ENCODE data around the gene GSDME.

GSDME gene

DNA sequence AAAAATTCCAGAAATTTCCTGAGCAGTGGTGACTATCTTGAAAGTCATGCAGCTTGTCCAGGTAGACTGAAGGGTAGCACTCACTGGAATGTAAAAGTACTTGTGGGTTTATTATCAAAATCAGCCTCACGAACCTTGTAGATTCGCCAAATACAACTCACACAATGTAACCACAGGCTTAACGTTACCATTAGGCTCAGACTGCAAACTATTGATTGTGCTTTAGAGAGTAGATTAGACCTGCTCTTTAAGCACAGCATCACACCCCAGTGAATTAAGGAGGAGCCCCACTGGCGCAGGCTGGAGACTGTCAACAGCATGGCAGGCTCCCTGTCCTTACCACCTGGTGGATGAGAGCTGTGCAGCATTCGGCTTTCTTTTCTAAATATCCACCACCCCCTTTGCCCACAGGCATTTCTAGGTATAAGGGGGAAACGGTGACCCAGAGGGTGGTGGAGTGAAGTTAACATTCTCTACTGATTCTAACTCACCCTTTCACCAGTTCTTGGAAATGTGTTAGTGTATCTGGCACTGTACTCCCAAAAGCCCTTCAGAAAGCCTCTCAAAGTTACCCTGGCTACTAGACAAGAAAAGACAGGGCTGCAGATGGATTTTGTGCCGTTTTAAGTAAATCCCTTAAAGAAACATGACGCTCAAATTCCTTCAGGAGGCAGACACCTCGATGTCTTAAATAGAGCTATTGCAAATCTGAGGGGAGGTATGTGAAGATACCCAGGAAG, 56.6 kb downstream of the GSDME start:
- DNase-seq (ENCODE audit: low read depth) = no peak
- TF ChIP-seq, protein P1, sequence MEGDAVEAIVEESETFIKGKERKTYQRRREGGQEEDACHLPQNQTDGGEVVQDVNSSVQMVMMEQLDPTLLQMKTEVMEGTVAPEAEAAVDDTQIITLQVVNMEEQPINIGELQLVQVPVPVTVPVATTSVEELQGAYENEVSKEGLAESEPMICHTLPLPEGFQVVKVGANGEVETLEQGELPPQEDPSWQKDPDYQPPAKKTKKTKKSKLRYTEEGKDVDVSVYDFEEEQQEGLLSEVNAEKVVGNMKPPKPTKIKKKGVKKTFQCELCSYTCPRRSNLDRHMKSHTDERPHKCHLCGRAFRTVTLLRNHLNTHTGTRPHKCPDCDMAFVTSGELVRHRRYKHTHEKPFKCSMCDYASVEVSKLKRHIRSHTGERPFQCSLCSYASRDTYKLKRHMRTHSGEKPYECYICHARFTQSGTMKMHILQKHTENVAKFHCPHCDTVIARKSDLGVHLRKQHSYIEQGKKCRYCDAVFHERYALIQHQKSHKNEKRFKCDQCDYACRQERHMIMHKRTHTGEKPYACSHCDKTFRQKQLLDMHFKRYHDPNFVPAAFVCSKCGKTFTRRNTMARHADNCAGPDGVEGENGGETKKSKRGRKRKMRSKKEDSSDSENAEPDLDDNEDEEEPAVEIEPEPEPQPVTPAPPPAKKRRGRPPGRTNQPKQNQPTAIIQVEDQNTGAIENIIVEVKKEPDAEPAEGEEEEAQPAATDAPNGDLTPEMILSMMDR (IDR thresholded peaks at IDR 0.05; ENCODE audit: low read length, missing control alignments) = no peak
- no peak overlapping the region for H3K4me3 ChIP-seq (replicated peaks; ENCODE audit: low read depth, low read length)

DNA sequence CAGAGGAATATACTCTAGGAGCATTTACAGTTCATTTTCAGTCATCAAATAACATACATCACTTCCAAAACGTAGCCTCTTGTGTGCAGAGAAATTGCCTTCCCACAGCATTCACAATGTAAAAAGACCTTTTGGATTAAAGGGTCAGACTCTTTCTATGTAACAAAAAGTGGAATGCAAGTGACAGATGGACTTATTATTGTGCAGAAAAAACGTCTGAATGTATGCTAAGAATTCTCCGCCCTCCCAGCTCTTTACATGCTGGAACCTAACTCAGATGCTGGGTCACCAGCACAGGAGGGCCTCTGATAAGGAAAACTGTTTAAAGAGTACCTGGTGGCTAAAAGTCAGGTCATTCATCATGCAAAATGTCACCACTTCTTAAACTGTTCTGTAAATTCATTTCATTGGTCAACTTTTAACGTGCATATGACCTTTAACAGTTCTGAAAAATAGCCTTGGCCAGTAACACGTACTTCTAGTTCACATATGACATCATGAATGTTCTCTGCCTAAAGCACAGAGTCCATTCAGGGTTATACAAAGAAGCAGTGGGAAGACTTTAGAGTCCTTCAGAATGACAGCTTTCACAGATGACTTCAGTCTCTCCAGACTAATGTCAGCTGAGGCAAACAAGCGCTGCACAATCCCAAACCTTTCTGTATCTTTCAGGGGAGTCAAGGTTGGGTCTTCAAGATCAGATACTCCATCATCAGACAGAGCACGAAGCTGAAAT, 58.6 kb downstream of the GSDME start:
- no peak overlapping the region for H3K4me3 ChIP-seq (replicated peaks; ENCODE audit: low read depth, low read length)
- TF ChIP-seq, protein P1 (IDR thresholded peaks at IDR 0.05; ENCODE audit: low read length, missing control alignments) = no peak
- no peak for DNase-seq (ENCODE audit: low read depth)

DNA sequence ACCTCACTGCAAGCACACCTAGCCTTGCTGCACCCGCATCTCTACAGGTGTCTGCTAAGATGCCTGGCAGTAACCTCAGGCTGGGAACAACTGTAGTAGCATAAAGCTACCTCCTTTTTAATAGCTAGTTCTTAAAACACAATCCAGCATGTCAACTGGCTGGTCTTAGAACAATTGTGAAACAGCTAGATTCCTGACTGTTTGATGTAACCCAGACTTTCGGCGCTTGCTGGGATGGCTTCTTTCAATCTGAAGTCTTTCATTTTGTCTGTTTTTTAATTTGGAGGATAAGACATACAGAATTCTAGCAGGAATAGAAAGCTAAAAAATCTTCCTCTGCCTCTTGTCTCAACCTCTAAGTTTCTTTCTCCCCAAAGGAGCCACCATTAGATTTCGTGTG, 59.8 kb downstream of the GSDME start:
- TF ChIP-seq, protein P1 (IDR thresholded peaks at IDR 0.05; ENCODE audit: low read length, missing control alignments) = no peak
- H3K4me3 ChIP-seq (replicated peaks; ENCODE audit: low read depth, low read length) = no peak overlapping the region
- DNase-seq (ENCODE audit: low read depth) = peak; percentile 49

DNA sequence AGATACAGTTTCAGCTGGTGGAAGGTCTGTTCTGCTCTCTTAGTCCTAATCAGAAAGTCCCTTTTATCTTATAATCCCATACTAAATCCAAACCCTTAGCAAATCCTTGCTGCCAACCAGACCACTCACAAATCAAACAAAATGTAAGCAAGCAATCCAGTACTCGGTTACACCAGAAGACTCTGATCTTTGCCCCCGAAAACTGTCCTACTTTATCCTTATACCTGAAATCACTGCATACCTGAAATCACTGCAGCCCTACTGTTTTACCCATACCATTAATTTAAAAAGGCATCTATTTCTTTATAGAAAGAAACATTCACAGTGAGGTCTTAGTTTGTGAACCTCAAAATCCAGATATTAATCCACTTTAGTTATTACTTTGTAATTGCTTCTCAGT, 64.7 kb downstream of the GSDME start:
- TF ChIP-seq, protein P1 (IDR thresholded peaks at IDR 0.05; ENCODE audit: low read length, missing control alignments) = no peak
- DNase-seq (ENCODE audit: low read depth) = no peak
- H3K4me3 ChIP-seq (replicated peaks; ENCODE audit: low read depth, low read length) = no peak overlapping the region

DNA sequence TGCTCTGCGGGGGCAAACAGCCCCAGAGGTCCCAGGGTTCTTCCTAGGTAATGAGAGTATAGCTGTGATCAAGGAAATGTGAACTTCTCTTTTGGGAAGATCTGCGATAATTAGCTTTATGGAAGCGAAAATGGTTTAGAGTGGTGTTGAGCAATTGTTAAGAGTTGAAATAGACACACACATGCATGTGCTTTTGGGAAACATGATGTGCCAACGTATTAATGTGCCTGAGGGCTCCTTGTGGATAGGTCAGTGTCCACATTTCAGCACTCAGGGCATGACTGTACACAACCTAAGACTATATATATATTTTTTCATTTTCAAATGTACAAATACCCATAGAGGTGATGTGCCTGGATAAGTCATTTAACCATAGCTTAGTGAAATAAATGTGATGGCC, 67.0 kb downstream of the GSDME start:
- TF ChIP-seq, protein P1 (IDR thresholded peaks at IDR 0.05; ENCODE audit: low read length, missing control alignments) = no peak
- no peak overlapping the region for H3K4me3 ChIP-seq (replicated peaks; ENCODE audit: low read depth, low read length)
- DNase-seq (ENCODE audit: low read depth) = no peak

DNA sequence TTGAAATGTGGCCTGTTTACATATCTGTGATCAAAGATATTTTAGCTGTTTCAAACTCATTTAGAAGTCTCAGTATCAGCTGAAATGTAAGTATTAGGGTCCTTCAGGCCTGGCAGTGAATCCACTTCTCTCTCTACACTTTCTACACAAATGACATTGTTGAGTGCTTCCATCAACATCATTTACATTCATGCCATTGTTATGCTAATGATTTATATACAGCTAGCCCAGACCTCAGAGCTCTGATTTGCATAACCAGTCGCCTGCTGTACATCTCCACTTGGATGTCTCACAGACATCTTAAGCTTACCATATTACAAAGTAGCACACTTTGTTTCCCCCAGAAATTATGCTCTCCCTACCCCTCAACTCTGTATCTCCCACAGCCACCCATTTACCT, 71.6 kb downstream of the GSDME start:
- TF ChIP-seq, protein P1 (IDR thresholded peaks at IDR 0.05; ENCODE audit: low read length, missing control alignments) = no peak
- H3K4me3 ChIP-seq (replicated peaks; ENCODE audit: low read depth, low read length) = no peak overlapping the region
- DNase-seq (ENCODE audit: low read depth) = no peak
